HG03280 (cell line): ENCODE measurements around the gene SLC9A2.

ENCODE experiments used
- ATAC-seq: cut with Tn5 transposase; IDR thresholded peaks from one replicate; pipeline ENCODE4 v1.9.1; 2021; ENCODE audit warnings: mild to moderate bottlenecking, moderate library complexity; ENCODE audit not compliant: unreplicated experiment

Gene SLC9A2

DNA sequence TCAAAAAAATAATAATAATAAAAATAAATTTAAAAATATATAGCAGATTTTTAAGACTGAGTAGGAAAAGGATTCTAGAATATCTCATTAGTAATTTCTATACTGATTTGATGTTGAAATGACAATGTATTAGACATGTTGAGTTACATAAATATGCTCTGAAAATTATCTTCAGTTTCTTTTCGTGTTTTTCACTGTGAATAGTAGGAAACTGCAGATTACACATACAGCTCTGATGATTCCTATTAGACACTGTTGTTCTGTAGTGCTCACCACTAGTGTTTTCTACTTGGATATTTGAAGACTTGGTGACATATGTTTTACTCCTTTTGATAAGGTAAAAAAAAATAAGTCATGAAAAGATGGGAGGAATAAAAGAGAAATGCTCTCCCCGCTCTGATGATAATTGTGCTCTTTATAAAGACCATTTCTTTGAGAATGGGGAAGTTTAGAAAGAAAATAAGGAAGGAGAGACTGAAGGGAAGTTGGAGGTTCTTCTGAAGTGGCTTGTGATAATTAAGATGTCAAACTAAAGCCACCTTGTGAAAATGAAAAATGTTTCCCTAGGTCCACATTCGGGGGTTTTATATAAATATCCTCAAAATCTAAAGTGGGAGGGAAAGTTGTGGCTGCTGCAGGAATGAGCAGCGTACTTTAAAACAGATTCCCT, 52.9 kb downstream of the SLC9A2 start:
- ATAC-seq = no peak

DNA sequence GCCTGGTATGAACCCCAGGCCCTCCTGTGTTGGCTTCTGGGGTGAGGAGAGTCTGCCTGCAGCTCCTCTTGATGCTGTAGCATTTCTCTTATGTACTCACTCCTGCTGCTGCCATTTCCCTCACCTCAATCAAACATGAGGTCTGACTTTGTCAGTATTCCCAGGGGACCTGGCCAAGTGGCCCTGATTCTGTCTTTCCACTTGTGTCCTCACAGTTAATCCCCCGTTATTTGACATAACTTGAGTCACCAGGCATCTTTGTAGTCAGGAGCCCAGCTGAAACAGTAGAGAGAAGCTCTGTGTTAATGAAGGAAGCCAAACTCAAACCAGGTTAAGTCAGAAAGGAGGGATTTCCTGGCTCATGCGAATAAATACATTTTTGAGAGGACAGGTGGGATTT, 55.0 kb downstream of the SLC9A2 start:
- ATAC-seq = no peak

DNA sequence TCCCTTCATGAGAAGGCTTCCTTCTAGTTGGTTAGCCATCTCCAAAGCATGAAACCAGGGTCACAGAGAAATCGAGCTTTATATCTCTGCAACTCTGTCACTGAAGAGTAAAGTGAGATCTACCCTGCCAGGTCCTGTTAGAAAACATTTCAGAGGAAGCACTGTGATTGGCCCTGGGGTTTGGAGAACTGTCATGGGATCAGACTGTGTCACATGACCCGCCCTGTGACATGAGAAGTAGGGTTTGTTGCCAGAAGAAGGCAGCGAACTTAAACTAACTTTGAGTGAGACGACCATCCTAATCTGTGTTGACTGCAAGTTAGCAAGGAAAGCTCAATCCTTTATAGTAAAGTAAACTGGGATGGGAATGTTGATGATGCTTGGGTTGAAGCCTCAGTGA, 55.5 kb downstream of the SLC9A2 start:
- ATAC-seq = no peak

DNA sequence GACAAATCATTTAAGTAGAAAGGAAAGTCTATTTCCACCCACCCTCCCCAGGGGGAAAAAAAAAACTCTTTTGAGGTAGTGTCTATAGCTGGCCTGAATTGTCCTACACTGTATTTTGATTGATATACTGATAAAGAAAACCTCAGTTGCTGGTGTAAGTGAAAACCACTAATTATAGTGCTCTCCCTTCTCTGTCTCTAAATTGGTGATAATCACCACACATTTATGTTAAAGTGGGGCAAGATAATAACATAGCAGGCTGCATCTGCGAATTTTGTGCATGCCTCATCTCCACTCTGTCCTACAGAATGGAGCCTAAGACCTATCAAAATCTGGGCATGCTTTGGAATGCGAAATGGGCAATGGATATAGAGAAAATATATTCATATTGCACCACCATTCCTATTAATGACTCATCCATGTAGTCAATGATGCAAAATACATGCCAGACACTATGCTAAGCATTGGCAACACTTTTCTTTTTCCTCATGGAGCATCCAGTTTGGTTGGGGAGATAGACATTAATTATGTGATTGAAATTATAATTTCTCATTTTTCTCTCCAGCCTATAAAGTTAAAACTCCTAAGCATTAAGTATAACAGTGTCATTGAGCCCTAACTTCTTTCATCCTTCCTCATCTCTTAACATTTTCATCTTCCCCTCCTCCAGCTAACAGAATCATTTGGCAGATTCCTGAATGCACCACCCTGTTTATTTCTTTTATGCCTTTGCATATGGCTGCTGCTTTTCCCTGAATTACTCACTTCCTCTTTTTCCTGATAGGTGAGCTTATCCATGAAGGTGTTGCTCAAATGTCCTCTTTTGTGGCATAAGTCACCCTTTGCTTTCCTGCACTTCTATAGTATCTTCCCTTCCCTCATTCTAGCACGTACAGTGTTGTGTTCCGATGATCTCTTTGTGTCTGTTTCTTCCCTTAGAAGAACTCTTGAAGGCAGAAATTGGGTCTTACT, 58.2 kb downstream of the SLC9A2 start:
- no peak for ATAC-seq

DNA sequence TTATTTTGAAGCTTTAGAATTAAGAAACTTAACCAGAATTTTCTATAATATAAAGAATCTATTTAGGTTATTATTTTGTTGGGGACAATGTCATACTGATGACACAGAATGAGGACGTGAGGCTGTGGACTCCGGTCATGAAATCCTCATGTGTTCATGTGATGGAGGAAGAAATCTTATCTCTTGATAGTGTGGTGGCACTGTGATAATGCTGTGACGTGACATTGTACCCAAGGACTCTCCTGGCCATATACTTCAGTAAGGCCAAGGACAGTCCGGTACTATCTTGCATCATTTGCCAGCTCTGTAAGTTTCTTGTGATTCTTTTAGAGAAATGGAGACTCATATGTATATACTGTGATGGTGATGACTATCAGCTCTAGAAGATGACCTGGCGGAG, 59.1 kb downstream of the SLC9A2 start:
- no peak for ATAC-seq

DNA sequence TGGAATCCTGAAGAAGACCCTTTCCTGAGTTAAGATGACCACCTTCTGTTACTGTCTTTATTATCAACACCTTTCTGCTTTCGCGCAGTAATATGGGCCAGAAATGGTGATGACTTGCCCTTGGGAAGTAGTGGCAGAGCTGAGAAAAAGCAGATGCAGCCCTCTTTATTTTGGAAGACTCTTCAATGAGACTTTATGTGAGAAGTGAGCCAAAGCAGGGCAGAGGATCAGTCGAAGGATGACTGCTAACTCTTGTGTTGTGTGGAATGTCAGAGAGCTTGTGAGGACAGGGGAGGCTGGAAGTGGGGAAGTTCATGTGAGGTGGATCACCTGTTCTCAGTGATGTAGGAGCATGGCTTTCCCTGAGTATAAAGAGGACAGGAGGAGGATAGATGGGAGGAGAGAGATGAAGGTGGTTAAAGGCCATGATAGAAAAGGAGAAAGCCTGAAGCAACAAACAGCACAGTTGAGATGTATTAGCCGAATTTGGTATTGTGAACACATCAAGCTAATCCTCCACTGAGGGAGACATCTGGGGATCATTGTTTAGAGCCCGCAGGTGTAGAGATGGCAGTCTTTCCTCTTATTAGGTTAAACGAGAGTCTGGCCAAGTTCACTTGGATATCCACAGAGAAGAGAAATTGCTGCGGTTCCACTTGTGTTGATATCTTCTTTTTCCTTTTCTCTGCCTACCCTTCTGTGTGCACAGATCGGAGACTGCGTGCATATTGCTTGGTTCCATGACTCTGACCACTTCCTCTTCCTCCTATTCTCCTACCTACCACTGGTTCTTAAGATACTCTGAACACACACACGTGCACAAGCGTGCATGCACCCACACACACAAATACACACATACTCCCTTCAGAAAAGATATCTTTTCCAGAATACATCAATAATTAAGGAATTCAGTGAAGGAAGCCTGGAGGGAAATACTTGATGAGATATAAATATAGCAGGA, 67.4 kb downstream of the SLC9A2 start:
- no peak for ATAC-seq

DNA sequence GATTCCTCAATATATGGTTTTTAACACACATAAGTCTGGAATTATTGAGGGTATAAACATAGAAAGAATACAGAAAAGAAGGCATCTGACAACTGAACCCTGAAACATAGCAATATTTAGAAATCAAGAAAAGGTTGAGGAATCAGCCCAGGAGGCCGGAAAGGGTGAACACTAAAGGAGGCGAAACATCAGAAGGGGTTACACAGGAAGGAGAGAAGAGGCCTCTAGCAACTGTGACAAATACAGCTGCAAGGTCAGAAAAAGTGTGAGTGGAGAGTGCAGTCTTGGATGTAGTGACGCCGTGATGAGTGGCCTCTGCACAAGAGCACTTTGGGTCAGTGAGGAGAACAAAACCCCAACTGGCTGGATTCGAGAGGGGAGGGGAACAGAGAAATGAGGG, 70.7 kb downstream of the SLC9A2 start:
- no peak for ATAC-seq

DNA sequence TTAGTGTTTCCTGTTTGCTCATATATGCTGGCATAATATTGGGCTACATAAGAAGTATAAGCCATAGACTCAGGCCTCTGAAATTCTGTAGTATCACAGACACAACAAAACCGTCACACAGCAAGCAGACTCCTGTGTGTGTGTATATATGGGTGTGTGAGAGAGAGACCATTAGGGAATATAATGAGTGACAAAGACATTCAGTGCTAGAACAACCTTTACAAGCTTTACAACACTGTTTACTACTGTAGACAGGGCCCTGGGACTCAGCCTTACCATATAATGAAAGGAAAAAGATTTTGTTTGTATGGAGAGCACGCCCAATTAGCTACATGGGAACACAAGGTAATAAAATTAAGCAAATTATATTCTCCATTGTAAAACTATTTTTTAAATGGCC, 77.1 kb downstream of the SLC9A2 start:
- no peak for ATAC-seq

DNA sequence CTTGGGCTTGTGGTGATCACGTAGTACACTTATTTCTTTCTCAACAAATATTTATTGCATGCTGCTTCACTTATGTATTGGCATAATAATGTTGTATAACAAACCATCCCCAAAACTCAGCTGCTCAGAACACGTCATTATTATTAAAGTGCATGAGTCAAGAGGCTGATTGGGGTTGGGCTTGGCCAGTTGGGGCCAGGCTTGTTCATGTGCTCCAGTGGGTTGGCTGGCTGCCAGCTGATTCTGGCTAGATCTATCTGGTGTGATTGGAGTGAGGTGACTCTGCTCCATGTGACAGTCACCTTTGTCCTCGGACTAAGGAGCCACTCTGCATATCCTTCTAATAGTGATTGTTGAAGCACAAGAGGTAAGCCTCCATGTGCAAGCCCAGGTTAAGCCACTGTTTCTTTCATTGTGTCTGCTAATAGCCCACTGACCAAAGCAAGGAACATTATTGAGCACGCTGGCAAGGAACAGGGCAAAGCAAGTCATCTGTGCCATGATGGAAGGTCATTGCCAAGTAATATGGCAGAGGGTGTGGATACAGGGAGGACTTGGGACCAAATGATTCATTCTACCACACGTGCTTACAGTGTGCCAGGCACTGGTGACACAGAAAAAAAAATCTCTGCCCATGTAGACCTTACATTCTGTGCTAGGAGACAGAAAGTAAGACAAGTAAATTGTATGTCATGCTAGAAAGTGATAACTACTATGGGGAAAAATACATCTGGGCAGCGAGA, 79.2 kb downstream of the SLC9A2 start:
- ATAC-seq = no peak

DNA sequence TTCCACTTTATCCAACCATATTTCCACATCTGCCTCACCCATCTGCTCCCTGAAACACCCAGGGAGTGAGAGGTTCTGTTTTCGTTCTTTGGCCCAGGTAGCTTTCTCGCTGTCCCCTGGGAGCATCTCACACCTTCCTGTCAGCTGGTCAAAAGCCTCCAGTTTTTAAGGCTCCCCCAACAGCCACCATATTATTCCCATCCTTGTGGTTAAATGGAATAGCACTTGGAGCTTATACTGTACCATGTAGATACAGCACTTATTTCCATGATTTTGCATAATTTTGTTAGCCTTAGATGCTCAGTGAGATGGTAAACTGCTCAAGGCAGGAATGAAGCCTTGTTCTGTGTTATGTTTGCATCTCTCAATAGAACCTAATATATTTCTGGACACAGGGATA, 84.0 kb downstream of the SLC9A2 start:
- no peak for ATAC-seq

DNA sequence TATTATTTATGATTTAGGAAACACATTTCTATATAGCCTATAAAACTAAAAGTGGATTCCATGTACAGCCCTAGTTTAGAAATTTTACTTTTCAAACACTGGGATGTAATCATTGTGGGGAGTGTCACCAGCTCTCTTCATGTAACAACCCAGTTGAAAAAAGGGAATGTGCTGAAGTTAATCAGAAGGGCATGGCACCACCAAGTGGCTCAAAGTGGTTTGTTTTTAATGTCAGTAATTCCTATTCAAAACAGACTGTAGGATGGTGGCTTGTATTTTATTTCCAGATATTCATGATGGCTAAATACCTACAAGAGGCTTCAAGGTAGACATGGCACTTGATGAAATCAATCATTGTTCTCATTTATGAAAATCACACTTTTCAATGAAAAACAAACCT, 84.4 kb downstream of the SLC9A2 start:
- no peak for ATAC-seq

DNA sequence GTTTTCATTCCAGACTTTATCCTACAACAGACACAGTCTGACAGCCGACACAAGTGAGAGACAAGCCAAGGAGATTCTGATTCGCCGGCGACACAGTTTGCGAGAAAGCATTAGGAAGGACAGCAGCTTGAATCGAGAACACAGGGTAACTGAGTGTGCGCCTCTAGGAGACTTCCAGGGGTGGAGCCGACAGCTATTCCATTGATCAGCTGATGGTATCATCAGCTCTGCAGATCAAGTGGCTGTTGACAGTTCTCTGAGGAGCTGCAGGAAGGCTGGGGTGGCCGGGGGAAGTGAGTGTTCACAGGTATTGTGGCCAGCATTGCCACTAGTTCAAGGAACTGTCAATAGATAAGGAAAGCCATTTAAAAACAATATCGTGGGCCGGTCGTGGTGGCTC, 85.2 kb downstream of the SLC9A2 start:
- ATAC-seq = no peak

DNA sequence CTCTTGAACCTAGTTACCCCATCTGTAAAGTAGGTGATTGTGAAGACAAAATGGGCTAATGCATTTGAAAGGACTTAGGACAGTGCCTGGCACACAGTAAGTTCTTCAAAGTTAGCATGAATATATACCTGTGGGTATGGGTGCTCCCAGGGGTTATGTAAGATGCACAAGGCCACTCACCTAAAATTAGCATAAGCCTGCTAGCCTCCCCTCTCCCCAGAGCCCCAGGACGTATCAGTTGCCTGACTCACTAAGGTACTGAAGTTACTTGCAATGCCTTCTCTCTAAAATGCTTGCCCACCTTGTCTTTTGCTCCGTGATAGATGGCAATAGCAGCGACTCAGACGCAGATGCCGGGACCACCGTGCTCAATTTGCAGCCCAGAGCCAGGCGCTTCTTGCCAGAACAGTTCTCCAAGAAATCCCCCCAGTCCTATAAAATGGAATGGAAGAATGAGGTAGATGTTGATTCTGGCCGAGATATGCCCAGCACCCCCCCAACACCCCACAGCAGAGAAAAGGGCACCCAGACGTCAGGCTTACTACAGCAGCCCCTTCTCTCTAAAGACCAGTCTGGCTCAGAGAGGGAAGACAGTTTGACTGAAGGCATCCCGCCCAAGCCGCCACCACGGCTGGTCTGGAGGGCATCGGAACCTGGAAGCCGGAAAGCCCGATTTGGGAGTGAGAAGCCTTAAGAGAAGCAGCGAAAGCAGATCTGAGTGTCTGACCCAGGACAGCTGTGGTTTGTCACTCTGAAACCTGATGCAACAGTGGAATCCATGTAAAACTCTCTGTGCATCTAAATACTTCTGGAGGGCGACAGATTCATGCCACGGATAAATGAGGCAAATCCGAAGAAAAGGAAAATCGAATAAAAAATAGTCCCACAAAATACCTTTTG, 88.7 kb downstream of the SLC9A2 start:
- ATAC-seq = no peak

DNA sequence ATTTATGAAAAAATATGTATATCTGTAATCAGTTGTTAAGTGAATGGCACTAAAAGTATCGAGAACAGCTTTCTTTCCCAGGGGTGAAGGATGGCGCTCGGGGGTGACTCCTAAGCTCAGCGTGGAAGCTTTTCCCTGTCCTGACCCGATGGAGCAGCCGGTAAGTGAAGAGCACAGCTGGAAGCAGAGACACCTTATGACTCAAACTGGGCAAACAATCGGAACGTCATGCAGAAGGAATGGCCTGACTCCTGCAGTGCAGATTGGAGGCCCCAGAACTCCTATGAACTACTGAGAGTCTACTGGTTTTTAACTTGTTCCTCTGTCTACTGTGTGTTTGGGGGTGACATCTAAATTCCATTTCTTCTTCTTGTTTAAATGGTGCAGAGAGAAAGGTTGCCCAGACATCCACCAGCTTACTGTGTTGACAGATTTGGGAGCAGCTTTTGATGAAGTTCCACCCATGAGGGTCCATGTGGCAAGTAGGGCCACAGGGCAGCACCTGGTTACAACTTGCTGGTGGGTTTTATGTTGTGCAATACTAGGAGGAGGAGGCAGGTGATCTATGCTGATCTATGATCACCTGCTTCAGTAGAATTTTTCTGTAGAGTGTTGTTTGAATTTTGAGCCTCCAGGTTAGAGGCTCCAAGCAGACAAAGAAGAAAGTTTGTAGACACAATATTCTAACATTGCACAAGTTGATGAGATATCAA, 89.7 kb downstream of the SLC9A2 start:
- ATAC-seq = no peak

DNA sequence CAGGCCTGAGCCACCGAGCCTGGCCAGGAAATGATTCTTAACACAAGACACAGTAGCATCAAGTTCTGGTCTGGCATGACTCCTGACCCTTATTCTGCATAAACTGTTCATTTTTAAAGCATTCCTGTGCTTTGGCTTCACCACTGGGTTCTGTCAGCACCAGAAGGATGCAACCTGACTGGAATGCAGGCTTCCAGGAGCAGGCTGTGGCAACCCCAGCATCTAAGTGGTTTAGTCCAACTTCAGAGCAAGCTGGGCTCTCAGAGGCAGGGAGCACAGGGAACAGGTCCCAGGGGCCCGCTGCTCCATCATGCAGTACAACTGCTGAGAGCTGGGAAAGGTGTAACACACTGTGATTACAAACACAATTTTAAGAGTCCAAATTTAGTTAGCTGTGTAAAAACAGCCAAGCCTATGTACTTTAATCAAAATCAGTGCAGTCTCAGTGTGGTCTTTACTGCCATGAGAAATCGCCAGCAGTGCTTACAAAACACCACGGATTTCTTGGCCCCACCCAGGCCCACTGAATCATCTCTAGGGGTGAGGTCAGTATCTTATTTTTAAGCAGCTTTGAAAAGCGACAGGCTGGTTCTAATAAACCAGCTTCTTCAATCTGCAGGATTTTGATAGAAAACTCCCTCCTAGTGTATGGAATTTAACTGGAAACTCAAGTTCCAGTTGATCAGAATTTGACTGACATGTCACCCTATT, 98.1 kb downstream of the SLC9A2 start:
- no peak for ATAC-seq

DNA sequence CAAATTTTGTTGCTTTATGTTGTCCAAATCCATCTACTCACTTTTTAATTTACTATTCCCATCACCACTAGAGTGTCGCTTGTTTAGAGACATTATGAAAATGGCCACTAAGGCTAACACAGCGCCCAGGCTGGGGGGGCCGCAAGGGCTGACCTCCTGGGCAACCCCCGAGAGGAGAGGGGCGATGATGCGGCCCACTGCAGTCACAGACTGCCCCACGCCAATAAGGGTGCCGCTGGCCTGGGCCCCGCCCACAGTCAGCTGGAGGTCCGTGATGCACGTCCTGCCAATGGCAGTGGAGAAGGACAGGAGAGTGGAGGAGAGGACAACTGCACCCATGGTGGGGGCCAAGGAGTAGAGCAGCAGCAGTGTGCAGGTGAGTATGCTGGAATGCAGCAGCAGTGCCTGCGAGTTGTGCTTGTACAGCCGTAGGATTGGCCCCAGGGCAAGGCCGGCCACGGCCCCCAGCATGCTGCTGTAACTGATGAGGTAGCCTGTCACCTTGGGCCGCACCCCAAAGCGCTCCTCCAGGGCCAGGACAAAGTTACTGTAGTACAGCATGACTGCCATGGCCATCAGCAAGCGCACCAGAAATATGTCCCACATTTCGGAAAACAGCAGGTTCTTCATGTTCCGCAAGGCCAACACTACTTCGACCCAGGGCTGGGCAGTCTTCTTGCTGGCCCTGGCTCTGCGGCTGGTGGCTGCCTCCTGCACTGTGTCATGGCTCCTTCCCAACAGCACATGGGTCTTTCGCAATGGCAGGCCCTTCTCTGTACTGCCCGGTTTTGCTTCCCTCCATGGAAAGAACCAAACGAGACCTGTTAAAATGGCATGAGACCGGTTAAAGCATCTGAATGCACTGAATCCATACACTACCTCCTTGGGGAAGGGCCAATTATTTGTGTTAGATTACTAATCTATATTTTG, 99.3 kb downstream of the SLC9A2 start:
- ATAC-seq = no peak

DNA sequence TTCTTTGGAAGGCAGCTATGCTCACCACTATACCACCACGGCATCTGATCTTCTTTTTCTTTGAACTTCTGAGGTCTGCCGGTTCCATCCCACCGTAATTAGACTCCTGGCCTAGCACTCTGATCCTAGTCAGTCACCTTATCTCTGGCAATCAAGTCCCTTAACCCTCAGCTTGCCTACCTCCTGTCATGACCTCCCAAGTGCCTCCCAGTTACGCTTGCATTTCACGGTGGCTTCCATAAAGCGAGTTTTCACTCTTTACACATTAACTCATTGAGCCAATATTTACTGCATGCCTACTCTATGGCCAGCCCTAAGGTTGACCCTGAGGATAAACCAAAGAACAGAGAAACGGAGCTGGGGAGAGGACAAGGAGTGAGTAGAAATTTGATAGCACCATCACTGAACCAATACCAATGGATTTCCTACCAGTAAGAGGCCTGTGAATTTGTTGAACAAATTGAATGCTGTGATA, 104.7 kb downstream of the SLC9A2 start:
- no peak for ATAC-seq
